Nephron (organoid): ENCODE data around the gene NEAT1.

Experiments used
- H3K27ac Mint-ChIP-seq, 3 experiments: 2 replicates each; pipeline ENCODE4 v1.8.0; 2020; ENCODE audit warnings: mixed read lengths in 3 of 3, mild to moderate bottlenecking in 2 of 3, moderate library complexity in 1 of 3
- H3K27me3 Mint-ChIP-seq: 2 replicates; pipeline ENCODE4 v1.8.0; 2021; ENCODE audit warnings: low read depth, mild to moderate bottlenecking, moderate library complexity, mixed read lengths
- H3K36me3 Mint-ChIP-seq: 2 replicates; pipeline ENCODE4 v1.8.0; 2020; ENCODE audit warnings: low read depth, mixed read lengths
- H3K4me1 Mint-ChIP-seq: 2 replicates; pipeline ENCODE4 v1.8.0; 2020; ENCODE audit warnings: mixed read lengths
- H3K4me3 Mint-ChIP-seq, 3 experiments: 2 replicates each; pipeline ENCODE4 v1.8.0; 2020; ENCODE audit warnings: mild to moderate bottlenecking in 3 of 3, mixed read lengths in 3 of 3, moderate library complexity in 2 of 3
- H3K9me3 Mint-ChIP-seq: 2 replicates; pipeline ENCODE4 v1.8.0; 2020; ENCODE audit warnings: mixed read lengths
- CTCF ChIP-seq, 3 experiments: fragments of 200-600 bp; sonication (generic); IDR thresholded peaks; one replicate each; pipeline ENCODE4 v1.5.0; 2021; ENCODE audit warnings: antibody characterized with exemption in 3 of 3; ENCODE audit not compliant: unreplicated experiment in 3 of 3

The NEAT1 gene

DNA sequence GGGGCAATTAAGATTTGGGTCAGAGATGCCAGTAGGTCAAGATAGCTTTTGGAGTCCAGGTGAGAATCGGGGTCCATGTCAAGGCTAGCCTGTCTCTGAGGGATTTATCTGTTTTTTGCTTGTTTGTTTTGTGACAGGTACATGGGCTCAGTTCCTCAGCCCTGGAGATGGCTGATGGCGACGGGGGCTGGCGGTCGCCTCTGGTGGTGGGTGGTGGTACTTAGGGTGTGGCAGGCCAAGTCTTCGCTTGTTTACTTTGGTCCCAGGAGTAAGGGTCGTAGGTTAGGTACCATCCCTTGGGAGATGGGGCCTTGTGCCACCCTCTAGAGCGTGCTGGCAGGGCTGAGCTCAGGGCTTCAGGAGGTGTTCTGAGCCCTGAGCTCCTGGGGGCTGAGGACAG, 44.8 kb upstream of the NEAT1 start:
- Mint-ChIP-seq H3K36me3 (no peaks in the 10 kb centered on the region), H3K9me3 (no peaks in the 10 kb centered on the region), H3K27me3 (peaks cover 10% of the 10 kb centered on the region), H3K4me1 (peaks cover 12% of the 10 kb centered on the region), H3K4me3 (no peak overlapping the region), H3K27ac (peak overlapping the region; percentile 75 to 97 (median 90))
- no peak for TF ChIP-seq CTCF (IDR thresholded peaks at IDR 0.05; ENCODE audit: unreplicated experiment in 3 of 3)

- no peak for TF ChIP-seq CTCF (IDR thresholded peaks at IDR 0.05; ENCODE audit: unreplicated experiment in 3 of 3)
- H3K27me3 Mint-ChIP-seq: peaks cover 10% of the 10 kb centered on the region
- peak overlapping the region in 1 of 3 experiments; percentile 52 for H3K4me3 Mint-ChIP-seq
- no peaks in the 10 kb centered on the region for H3K9me3 Mint-ChIP-seq
- H3K27ac Mint-ChIP-seq: peak overlapping the region; percentile 75 to 97 (median 90)
- no peaks in the 10 kb centered on the region for H3K36me3 Mint-ChIP-seq
- H3K4me1 Mint-ChIP-seq: peaks cover 18% of the 10 kb centered on the region
Measured at GRCh38 chr11:65378208-65378927, 44.2 kb upstream of the NEAT1 start.

DNA sequence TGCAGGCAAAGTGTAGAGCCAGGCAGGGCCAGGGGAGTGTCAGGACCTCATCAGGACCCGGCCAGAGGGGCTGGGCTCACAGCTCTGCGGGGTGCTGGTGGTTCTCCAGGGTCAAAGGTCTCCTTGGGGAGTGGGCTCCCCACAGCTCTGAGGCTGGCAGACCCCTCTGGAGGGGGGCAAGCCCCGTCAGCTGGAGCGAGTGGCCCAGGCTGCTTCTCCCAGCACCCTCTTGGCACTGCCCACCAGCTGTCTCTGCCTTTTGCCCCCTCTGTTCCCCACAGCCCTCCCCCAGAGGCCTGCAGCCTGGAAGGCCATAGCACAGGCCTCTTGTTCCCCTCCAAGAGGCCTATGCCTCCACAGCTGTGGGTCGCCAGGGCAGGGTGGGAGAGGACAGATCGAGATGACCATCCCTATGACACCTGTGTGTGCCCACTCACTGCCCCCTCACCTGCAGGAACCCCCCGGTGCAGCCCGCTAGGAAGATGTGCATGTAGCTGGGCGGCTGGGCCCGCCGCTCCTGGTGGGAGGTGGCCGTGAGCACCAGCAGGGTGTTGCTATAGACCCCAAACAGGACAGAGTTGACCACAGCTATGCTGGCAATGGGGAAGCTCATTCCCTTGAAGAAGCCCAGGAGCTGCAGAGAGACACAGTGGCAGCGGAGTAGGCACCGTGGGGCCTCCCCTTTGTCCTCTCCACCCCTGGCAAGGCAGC, 43.5 kb upstream of the NEAT1 start:
- H3K36me3 Mint-ChIP-seq: no peaks in the 10 kb centered on the region
- H3K27me3 Mint-ChIP-seq: peaks cover 4% of the 10 kb centered on the region
- no peaks in the 10 kb centered on the region for H3K9me3 Mint-ChIP-seq
- no peak overlapping the region for H3K4me3 Mint-ChIP-seq
- H3K27ac Mint-ChIP-seq: peak overlapping the region; percentile 75 to 97 (median 90)
- H3K4me1 Mint-ChIP-seq: peaks cover 25% of the 10 kb centered on the region
- TF ChIP-seq CTCF (IDR thresholded peaks at IDR 0.05; ENCODE audit: unreplicated experiment in 3 of 3): no peak

- peaks cover 3% of the 10 kb centered on the region for H3K27me3 Mint-ChIP-seq
- peak overlapping the region in 1 of 3 experiments; percentile 30 for H3K4me3 Mint-ChIP-seq
- H3K9me3 Mint-ChIP-seq: no peaks in the 10 kb centered on the region
- no peaks in the 10 kb centered on the region for H3K36me3 Mint-ChIP-seq
- H3K4me1 Mint-ChIP-seq: peaks cover 33% of the 10 kb centered on the region
- H3K27ac Mint-ChIP-seq: peak overlapping the region; percentile 67 to 80 (median 68)
- no peak for TF ChIP-seq CTCF (IDR thresholded peaks at IDR 0.05; ENCODE audit: unreplicated experiment in 3 of 3)
Measured at GRCh38 chr11:65379698-65380459, 42.7 kb upstream of the NEAT1 start.

- TF ChIP-seq CTCF (IDR thresholded peaks at IDR 0.05; ENCODE audit: unreplicated experiment in 3 of 3): no peak
- Mint-ChIP-seq H3K4me3 (peak overlapping the region in 1 of 3 experiments; percentile 30), H3K27me3 (no peaks in the 10 kb centered on the region), H3K27ac (peak overlapping the region; percentile 67 to 95 (median 93)), H3K36me3 (no peaks in the 10 kb centered on the region), H3K4me1 (peaks cover 35% of the 10 kb centered on the region), H3K9me3 (no peaks in the 10 kb centered on the region)
Measured at GRCh38 chr11:65380460-65381119, 42.0 kb upstream of the NEAT1 start.
